ENCODE results near the gene ST3GAL3.

Gene ST3GAL3

GRCh38 chr1:43786960-43787359, 79.6 kb downstream of the ST3GAL3 start:
- no peak overlapping the region for H3K27ac Mint-ChIP-seq
- no peaks in the 10 kb centered on the region for H3K27me3 Mint-ChIP-seq (ENCODE audit: low read depth, poor library complexity)
- no peak overlapping the region for H3K4me3 Mint-ChIP-seq
- peaks cover 3% of the 10 kb centered on the region for H3K36me3 Mint-ChIP-seq (ENCODE audit: low read depth)
- no peaks in the 10 kb centered on the region for H3K4me1 Mint-ChIP-seq
- H3K9me3 Mint-ChIP-seq: peaks cover 2% of the 10 kb centered on the region
- no peak for DNase-seq
- TF ChIP-seq CTCF (IDR thresholded peaks at IDR 0.05): no peak

- no peak for DNase-seq
- no peak overlapping the region for H3K4me3 Mint-ChIP-seq
- no peaks in the 10 kb centered on the region for H3K27me3 Mint-ChIP-seq (ENCODE audit: low read depth, poor library complexity)
- H3K9me3 Mint-ChIP-seq: no peaks in the 10 kb centered on the region
- TF ChIP-seq CTCF (IDR thresholded peaks at IDR 0.05): no peak
- H3K36me3 Mint-ChIP-seq (ENCODE audit: low read depth): peaks cover 12% of the 10 kb centered on the region
- H3K27ac Mint-ChIP-seq: no peak overlapping the region
- H3K4me1 Mint-ChIP-seq: no peaks in the 10 kb centered on the region
Measured at GRCh38 chr1:43789604-43790550, 82.5 kb downstream of the ST3GAL3 start.

- Mint-ChIP-seq H3K4me3 (no peak overlapping the region), H3K27ac (no peak overlapping the region), H3K36me3 (ENCODE audit: low read depth) (peaks cover 22% of the 10 kb centered on the region), H3K9me3 (no peaks in the 10 kb centered on the region), H3K27me3 (ENCODE audit: low read depth, poor library complexity) (no peaks in the 10 kb centered on the region), H3K4me1 (peaks cover 4% of the 10 kb centered on the region)
- no peak for DNase-seq
- no peak for TF ChIP-seq CTCF (IDR thresholded peaks at IDR 0.05)
Measured at GRCh38 chr1:43791243-43791642, 83.9 kb downstream of the ST3GAL3 start.

GRCh38 chr1:43796111-43796581, 88.8 kb downstream of the ST3GAL3 start:
- peak overlapping the region; percentile 72 for H3K27ac Mint-ChIP-seq
- no peak overlapping the region for H3K4me3 Mint-ChIP-seq
- peaks cover 54% of the 10 kb centered on the region for H3K36me3 Mint-ChIP-seq (ENCODE audit: low read depth)
- H3K9me3 Mint-ChIP-seq: no peaks in the 10 kb centered on the region
- no peak for TF ChIP-seq CTCF (IDR thresholded peaks at IDR 0.05)
- H3K27me3 Mint-ChIP-seq (ENCODE audit: low read depth, poor library complexity): no peaks in the 10 kb centered on the region
- DNase-seq: no peak
- H3K4me1 Mint-ChIP-seq: peaks cover 16% of the 10 kb centered on the region

GRCh38 chr1:43797891-43798290, 90.6 kb downstream of the ST3GAL3 start:
- no peak for DNase-seq
- no peak for TF ChIP-seq CTCF (IDR thresholded peaks at IDR 0.05)
- Mint-ChIP-seq H3K9me3 (no peaks in the 10 kb centered on the region), H3K36me3 (ENCODE audit: low read depth) (peaks cover 49% of the 10 kb centered on the region), H3K4me1 (peaks cover 16% of the 10 kb centered on the region), H3K4me3 (no peak overlapping the region), H3K27ac (no peak overlapping the region), H3K27me3 (ENCODE audit: low read depth, poor library complexity) (no peaks in the 10 kb centered on the region)
